ENCODE measurements around the gene LRRC32. TPM values are rescaled to one million over a fixed set of nuclear protein-coding genes. Genes with fewer than 3 reads are reported as not detected.

The LRRC32 gene
- total and polyA plus RNA-seq, 2 experiments from 2014 or later, result 0.42 to 0.58 TPM

DNA sequence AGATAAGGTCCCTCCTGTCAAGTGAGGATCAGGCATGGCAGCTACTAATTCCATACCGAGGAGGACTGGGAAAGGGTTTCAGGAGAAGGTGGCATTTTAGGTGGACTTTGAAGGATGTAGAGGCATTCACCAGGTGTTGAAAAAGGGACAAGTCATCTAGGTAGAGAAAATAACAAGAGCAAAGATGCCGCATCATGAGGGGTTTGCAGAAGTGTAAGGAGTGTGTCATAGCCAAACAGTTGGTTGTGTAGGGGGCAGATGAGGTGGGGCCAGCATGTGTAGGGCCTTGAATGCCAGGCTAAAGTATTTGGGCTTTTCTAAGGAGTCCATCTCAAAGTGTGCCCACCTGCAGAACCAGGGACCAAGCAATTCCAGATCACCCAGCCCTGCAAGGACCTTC is 11.6 kb upstream of the LRRC32 start:
- Mint-ChIP-seq H3K9me3 (no peaks in the 10 kb centered on the region), H3K4me1 (peaks cover 13% of the 10 kb centered on the region), H3K4me3 (no peak overlapping the region; the same call in 2 of the 3 replicates), H3K27ac (no peak overlapping the region), H3K36me3 (ENCODE audit: low read depth) (no peaks in the 10 kb centered on the region), H3K27me3 (ENCODE audit: insufficient read depth, low read depth, poor library complexity) (peaks cover 22% of the 10 kb centered on the region)
- Histone ChIP-seq H3K4me3 (no peak overlapping the region), H3F3A (replicated peaks; ENCODE audit: low read depth) (no peaks in the 10 kb centered on the region), H2AFZ (no peak overlapping the region), H4K20me1 (replicated peaks; ENCODE audit: insufficient read depth) (no peaks in the 10 kb centered on the region), H3K4me1 (ENCODE audit: insufficient read depth) (peaks cover 7% of the 10 kb centered on the region; the same call in 1 of the 2 replicates), H3K9me2 (ENCODE audit: insufficient read depth) (no peaks in the 10 kb centered on the region), H3K79me2 (replicated peaks; ENCODE audit: insufficient read depth) (no peaks in the 10 kb centered on the region), H3K36me3 (ENCODE audit: insufficient read depth) (no peaks in the 10 kb centered on the region), H3K4me2 (no peak overlapping the region), H3K27ac (ENCODE audit: low read depth) (no peak overlapping the region), H3K27me3 (ENCODE audit: insufficient read depth) (no peaks in the 10 kb centered on the region)
- ATAC-seq (no peak), DNase-seq (ENCODE audit: low spot score) (no peak)
- TF ChIP-seq, protein P1, sequence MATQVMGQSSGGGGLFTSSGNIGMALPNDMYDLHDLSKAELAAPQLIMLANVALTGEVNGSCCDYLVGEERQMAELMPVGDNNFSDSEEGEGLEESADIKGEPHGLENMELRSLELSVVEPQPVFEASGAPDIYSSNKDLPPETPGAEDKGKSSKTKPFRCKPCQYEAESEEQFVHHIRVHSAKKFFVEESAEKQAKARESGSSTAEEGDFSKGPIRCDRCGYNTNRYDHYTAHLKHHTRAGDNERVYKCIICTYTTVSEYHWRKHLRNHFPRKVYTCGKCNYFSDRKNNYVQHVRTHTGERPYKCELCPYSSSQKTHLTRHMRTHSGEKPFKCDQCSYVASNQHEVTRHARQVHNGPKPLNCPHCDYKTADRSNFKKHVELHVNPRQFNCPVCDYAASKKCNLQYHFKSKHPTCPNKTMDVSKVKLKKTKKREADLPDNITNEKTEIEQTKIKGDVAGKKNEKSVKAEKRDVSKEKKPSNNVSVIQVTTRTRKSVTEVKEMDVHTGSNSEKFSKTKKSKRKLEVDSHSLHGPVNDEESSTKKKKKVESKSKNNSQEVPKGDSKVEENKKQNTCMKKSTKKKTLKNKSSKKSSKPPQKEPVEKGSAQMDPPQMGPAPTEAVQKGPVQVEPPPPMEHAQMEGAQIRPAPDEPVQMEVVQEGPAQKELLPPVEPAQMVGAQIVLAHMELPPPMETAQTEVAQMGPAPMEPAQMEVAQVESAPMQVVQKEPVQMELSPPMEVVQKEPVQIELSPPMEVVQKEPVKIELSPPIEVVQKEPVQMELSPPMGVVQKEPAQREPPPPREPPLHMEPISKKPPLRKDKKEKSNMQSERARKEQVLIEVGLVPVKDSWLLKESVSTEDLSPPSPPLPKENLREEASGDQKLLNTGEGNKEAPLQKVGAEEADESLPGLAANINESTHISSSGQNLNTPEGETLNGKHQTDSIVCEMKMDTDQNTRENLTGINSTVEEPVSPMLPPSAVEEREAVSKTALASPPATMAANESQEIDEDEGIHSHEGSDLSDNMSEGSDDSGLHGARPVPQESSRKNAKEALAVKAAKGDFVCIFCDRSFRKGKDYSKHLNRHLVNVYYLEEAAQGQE (IDR thresholded peaks at IDR 0.05; ENCODE audit: unreplicated experiment), result no peak
- TF ChIP-seq CREB1 (CRISPR knock-in tag; IDR thresholded peaks at IDR 0.05; ENCODE audit: low read depth), result no peak
- no peak for TF ChIP-seq JUNB (IDR thresholded peaks at IDR 0.05; ENCODE audit: unreplicated experiment)
- TF ChIP-seq EZH2 (IDR thresholded peaks at IDR 0.05; ENCODE audit: low read depth, unreplicated experiment), result no peak
- TF ChIP-seq, protein P2, sequence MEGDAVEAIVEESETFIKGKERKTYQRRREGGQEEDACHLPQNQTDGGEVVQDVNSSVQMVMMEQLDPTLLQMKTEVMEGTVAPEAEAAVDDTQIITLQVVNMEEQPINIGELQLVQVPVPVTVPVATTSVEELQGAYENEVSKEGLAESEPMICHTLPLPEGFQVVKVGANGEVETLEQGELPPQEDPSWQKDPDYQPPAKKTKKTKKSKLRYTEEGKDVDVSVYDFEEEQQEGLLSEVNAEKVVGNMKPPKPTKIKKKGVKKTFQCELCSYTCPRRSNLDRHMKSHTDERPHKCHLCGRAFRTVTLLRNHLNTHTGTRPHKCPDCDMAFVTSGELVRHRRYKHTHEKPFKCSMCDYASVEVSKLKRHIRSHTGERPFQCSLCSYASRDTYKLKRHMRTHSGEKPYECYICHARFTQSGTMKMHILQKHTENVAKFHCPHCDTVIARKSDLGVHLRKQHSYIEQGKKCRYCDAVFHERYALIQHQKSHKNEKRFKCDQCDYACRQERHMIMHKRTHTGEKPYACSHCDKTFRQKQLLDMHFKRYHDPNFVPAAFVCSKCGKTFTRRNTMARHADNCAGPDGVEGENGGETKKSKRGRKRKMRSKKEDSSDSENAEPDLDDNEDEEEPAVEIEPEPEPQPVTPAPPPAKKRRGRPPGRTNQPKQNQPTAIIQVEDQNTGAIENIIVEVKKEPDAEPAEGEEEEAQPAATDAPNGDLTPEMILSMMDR (conservative IDR thresholded peaks at IDR 0.05; ENCODE audit: low read depth in 2 of 2), result no peak
- no peak for TF ChIP-seq POLR2AphosphoS5 (IDR thresholded peaks at IDR 0.05; ENCODE audit: low read depth)
- TF ChIP-seq ZNF331 (CRISPR knock-in tag; IDR thresholded peaks at IDR 0.05; ENCODE audit: low read depth), result no peak
- no peak for TF ChIP-seq STAT1 (IDR thresholded peaks at IDR 0.05; ENCODE audit: unreplicated experiment)
- no peak for TF ChIP-seq EZH2phosphoT487 (IDR thresholded peaks at IDR 0.05; ENCODE audit: unreplicated experiment)
- TF ChIP-seq, protein P3, sequence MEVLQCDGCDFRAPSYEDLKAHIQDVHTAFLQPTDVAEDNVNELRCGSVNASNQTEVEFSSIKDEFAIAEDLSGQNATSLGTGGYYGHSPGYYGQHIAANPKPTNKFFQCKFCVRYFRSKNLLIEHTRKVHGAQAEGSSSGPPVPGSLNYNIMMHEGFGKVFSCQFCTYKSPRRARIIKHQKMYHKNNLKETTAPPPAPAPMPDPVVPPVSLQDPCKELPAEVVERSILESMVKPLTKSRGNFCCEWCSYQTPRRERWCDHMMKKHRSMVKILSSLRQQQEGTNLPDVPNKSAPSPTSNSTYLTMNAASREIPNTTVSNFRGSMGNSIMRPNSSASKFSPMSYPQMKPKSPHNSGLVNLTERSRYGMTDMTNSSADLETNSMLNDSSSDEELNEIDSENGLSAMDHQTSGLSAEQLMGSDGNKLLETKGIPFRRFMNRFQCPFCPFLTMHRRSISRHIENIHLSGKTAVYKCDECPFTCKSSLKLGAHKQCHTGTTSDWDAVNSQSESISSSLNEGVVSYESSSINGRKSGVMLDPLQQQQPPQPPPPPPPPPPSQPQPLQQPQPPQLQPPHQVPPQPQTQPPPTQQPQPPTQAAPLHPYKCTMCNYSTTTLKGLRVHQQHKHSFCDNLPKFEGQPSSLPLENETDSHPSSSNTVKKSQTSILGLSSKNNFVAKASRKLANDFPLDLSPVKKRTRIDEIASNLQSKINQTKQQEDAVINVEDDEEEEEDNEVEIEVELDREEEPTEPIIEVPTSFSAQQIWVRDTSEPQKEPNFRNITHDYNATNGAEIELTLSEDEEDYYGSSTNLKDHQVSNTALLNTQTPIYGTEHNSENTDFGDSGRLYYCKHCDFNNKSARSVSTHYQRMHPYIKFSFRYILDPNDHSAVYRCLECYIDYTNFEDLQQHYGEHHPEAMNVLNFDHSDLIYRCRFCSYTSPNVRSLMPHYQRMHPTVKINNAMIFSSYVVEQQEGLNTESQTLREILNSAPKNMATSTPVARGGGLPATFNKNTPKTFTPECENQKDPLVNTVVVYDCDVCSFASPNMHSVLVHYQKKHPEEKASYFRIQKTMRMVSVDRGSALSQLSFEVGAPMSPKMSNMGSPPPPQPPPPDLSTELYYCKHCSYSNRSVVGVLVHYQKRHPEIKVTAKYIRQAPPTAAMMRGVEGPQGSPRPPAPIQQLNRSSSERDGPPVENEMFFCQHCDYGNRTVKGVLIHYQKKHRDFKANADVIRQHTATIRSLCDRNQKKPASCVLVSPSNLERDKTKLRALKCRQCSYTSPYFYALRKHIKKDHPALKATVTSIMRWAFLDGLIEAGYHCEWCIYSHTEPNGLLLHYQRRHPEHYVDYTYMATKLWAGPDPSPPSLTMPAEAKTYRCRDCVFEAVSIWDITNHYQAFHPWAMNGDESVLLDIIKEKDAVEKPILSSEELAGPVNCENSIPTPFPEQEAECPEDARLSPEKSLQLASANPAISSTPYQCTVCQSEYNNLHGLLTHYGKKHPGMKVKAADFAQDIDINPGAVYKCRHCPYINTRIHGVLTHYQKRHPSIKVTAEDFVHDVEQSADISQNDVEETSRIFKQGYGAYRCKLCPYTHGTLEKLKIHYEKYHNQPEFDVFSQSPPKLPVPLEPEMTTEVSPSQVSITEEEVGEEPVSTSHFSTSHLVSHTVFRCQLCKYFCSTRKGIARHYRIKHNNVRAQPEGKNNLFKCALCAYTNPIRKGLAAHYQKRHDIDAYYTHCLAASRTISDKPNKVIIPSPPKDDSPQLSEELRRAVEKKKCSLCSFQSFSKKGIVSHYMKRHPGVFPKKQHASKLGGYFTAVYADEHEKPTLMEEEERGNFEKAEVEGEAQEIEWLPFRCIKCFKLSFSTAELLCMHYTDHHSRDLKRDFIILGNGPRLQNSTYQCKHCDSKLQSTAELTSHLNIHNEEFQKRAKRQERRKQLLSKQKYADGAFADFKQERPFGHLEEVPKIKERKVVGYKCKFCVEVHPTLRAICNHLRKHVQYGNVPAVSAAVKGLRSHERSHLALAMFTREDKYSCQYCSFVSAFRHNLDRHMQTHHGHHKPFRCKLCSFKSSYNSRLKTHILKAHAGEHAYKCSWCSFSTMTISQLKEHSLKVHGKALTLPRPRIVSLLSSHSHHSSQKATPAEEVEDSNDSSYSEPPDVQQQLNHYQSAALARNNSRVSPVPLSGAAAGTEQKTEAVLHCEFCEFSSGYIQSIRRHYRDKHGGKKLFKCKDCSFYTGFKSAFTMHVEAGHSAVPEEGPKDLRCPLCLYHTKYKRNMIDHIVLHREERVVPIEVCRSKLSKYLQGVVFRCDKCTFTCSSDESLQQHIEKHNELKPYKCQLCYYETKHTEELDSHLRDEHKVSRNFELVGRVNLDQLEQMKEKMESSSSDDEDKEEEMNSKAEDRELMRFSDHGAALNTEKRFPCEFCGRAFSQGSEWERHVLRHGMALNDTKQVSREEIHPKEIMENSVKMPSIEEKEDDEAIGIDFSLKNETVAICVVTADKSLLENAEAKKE (CRISPR knock-in tag; IDR thresholded peaks at IDR 0.05), result no peak
- TF ChIP-seq NANOG (IDR thresholded peaks at IDR 0.05; ENCODE audit: borderline replicate concordance), result no peak
- TF ChIP-seq, protein P4, sequence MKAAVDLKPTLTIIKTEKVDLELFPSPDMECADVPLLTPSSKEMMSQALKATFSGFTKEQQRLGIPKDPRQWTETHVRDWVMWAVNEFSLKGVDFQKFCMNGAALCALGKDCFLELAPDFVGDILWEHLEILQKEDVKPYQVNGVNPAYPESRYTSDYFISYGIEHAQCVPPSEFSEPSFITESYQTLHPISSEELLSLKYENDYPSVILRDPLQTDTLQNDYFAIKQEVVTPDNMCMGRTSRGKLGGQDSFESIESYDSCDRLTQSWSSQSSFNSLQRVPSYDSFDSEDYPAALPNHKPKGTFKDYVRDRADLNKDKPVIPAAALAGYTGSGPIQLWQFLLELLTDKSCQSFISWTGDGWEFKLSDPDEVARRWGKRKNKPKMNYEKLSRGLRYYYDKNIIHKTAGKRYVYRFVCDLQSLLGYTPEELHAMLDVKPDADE (IDR thresholded peaks at IDR 0.05), result no peak
- no peak for TF ChIP-seq ZNF114 (CRISPR knock-in tag; IDR thresholded peaks at IDR 0.05)
